HG03060 (cell line): Measurements from ENCODE around the gene NGLY1.

Experiments used
- ATAC-seq: cut with Tn5 transposase; IDR thresholded peaks from one replicate; pipeline ENCODE4 v1.9.1; 2021; ENCODE audit warnings: low read depth, moderate number of reproducible peaks; ENCODE audit not compliant: unreplicated experiment

NGLY1 gene

GRCh38 chr3:25673738-25674298 is 109.4 kb downstream of the NGLY1 start:
- ATAC-seq = no peak
